Right lobe of liver (tissue), 4 donors: ENCODE results near the gene TCF25.

Experiments
- POLR2A ChIP-seq: fragments of 450-650 bp; IDR thresholded peaks from one replicate; pipeline ENCODE4 v1.6.1; 2017; ENCODE audit warnings: antibody characterized with exemption, mild to moderate bottlenecking
- TF ChIP-seq, protein P1 (sequence below), 4 donors: fragments of 200-600 bp in 3 of 4; fragments of 450-650 bp in 1 of 4; IDR thresholded peaks; one replicate each; pipeline versions ENCODE4 v1.5.1 to v1.8.0; 2016 to 2022; ENCODE audit warnings: antibody characterized with exemption in 4 of 4, mild to moderate bottlenecking in 2 of 4
- donor health status: DM: no; HTN: no; CAD: no.
- donor health status: DM: no; HTN: no; CAD: no.
- donor health status: DM: no; HTN: yes; CAD: no.

DNA sequence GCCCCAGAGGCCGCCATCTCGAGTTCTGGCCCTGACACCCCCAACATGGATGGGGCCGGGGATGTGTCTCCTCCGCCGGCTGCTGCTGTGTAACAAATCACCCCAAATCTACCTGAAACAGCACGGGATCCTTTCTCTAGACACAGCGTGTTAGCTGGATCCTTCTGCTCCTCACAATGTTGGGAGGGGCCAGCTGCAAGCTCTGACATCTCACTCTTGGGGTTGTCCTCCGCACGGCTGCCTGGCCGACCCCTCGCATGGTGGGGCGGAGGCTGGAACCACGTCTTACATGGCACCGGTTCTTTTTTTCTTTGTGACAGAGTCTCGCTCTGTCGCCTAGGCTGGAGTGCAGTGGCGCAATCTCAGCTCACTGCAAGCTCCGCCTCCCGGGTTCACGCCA lies 63.6 kb downstream of the TCF25 start:
- TF ChIP-seq, protein P1, sequence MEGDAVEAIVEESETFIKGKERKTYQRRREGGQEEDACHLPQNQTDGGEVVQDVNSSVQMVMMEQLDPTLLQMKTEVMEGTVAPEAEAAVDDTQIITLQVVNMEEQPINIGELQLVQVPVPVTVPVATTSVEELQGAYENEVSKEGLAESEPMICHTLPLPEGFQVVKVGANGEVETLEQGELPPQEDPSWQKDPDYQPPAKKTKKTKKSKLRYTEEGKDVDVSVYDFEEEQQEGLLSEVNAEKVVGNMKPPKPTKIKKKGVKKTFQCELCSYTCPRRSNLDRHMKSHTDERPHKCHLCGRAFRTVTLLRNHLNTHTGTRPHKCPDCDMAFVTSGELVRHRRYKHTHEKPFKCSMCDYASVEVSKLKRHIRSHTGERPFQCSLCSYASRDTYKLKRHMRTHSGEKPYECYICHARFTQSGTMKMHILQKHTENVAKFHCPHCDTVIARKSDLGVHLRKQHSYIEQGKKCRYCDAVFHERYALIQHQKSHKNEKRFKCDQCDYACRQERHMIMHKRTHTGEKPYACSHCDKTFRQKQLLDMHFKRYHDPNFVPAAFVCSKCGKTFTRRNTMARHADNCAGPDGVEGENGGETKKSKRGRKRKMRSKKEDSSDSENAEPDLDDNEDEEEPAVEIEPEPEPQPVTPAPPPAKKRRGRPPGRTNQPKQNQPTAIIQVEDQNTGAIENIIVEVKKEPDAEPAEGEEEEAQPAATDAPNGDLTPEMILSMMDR (IDR thresholded peaks at IDR 0.05): no peak
- no peak for TF ChIP-seq POLR2A
